Middle frontal gyrus (tissue), 1 donor: ENCODE data around the gene CACNA2D2.

Source experiments
- DNase-seq: peaks from one replicate; pipeline ENCODE4 v3.0.0-alpha.2; 2015; ENCODE audit warnings: low spot score; ENCODE audit errors: extremely low spot score

The CACNA2D2 gene

DNA sequence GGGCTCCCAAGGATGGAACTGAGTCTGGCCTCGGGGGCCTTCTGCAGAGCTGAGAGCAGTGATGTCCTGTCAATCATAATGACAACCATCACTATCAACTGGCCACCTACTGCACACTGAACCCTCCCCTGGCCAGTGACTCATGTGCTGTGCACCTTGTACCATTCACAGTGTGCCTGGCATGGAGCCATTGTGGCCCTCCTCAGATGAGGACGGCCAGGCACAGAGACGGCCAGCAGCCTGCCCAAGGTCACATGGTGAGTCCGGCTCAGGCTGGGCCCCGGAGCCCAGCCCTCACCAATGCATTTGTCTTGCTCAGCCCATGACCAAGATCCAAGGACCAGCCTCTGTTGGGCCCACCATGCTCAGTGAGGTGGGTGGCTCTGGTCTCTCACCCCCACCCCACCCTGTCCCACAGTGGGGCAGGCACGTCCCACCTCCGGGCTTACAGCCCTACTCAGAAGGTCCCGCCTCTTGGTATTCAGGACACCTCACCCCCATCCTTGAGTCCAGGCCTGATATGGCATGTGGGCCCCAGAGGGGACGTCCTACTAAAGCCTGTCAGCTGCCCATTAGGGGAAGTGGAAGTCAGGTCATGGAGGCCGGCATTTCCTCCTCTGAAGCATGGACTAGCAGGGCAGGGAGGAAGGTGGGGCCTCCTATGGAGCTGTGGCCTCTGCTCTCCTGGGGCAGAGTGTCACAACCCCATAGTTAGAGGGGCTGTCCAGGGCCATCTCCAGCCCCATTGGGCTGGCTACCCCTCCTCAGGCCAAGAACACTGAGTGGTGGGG lies 108.2 kb downstream of the CACNA2D2 start:
- no peak for DNase-seq

- DNase-seq, result no peak
Observed at GRCh38 chr3:50393061-50393460, 110.4 kb downstream of the CACNA2D2 start.

- no peak for DNase-seq
Observed at GRCh38 chr3:50392101-50392715, 111.2 kb downstream of the CACNA2D2 start.

DNA sequence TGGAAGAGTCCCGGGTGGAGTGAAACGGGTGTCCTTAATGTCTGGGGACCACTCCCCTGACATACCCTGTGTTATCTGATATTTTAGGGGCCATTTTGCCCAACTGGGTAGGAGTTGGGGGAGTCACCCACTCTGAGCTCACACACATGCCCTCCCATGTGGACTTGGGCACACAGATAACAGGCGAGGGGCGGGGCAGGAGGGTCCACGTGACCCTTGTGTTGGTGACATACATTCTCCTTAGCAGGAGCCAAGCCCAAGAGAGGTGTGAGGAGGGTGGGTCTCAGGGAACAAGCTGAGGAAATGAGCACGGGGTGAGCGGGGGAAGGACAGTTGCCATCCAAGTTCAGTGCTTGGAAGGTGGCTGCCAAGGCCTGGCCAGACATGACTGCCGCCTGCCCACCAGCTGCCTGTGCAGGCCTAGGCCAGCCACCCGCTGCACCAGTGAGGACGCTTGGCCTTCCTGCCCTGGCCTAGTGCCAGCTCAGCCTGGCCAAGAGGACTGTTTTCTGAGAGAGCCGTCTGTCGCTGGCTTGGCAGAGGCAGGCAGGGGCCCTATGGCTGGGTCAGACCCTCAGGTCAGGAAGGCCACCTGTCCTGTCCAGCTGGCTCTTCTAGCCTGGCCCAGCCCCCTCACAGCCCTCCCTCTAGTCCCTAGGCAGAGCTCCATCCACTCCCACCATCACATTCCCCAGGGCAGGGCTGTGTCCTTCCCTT lies 112.8 kb downstream of the CACNA2D2 start:
- DNase-seq, result no peak

GRCh38 chr3:50389414-50389767 lies 114.0 kb downstream of the CACNA2D2 start:
- DNase-seq, result no peak

- no peak for DNase-seq
Observed at GRCh38 chr3:50388720-50389413, 114.6 kb downstream of the CACNA2D2 start.

DNA sequence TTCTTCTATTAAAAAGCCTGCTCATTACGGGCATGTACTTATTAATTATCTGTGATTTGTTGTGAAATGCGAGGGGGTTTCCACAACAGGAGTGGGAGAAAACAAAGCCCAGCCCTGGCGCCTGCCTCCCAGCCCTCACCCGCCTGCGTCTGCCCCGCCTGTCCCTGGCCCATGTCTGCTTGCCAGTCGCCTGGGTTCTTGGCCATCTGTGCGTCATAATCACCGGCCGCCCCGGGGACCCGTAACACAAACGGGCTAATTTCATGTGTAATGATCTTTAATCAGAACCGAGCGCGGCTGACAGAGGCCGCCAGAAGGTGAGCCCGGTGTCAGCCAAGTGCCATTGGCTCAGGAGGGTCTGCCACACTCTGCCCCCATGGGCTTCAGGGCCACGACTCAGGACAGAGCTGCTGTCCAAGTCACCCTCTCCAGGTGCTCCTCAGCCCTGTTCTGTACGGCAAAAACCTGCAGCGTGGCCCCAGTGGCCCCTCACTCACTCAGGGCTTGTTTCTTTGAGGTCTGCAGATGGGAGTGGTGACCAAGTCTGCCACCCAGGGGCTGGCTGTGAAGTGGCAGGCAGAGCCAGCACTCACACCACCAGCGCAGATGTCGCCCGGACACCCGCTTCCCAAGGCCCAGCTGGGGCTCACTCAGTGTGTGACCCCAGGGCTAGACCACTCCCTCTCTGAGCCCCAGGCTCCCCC lies 115.3 kb downstream of the CACNA2D2 start:
- DNase-seq, result no peak

DNA sequence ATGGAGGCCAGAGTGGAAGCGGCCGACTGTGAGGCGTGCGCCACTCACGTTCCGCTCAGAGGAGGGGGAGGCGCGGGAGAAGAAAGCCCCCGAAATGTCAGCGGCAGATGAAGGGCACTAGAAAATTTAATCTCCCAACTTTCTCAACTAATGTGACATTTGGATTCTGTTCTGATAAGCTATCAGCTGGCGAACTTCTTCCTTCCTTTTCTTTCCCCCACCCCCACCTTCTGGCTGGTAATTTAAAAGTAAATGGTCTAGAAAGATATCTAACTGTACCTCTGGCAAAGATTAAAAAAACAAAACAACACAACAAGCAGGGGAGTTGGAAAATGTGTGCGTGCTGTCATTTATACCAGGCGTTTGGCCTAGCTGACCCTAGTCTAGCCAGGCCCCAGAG lies 117.7 kb downstream of the CACNA2D2 start:
- DNase-seq, result no peak

GRCh38 chr3:50383750-50384149 lies 119.7 kb downstream of the CACNA2D2 start:
- no peak for DNase-seq

GRCh38 chr3:50382722-50383121 lies 120.7 kb downstream of the CACNA2D2 start:
- no peak for DNase-seq

- no peak for DNase-seq
Observed at GRCh38 chr3:50381383-50381782, 122.1 kb downstream of the CACNA2D2 start.

DNA sequence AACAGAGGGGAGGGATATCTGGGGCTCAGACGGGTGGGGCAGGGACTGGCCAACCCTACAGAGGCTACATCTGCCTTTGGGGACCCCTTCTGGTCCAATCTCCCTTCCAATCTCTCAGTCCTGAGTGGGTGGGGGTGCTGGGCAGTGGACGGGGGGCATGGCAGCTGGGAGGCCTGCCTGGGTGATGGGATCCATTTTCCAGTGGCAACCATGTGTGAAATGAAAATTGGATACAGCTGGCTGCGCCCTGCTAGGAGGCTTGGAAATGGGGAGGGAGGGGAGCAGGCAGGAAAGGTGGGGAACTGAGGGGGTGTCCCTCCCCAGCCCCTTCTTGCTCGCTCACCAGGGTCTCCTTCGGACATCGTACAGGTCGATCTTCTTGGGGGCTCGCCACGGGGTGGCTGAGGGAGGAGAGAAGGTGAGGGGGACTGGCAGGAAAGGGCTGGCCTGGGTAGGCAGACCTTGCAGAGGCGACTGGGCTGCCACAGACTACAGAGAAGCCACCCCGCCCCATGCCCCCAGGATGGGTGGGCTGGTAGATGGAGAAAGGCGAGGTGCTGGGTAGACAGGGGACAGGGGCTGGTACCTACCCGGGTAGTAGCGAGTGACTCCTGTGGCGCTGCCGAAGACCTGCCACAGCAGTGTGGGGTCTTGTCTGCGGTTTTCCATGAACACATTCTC lies 122.9 kb downstream of the CACNA2D2 start:
- no peak for DNase-seq

DNA sequence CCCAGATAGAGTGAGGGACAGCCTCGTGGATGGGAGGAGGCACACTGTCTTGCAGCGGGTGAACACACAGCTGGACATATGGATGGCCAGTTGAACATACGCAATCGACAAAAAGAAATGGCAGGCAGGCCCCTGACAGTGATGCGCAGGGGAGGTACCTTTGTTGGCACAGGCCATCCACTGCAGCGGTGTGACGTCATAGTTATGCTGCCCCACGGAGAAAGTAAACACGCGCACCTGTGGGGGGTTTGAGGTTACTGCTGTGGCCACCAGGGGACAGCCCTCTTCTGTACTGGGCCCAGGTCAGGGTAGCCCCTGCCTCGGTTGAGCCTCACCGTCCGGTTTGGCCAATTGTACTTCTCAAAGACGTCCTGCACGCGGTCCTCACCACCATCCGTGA lies 124.7 kb downstream of the CACNA2D2 start:
- DNase-seq, result no peak

DNA sequence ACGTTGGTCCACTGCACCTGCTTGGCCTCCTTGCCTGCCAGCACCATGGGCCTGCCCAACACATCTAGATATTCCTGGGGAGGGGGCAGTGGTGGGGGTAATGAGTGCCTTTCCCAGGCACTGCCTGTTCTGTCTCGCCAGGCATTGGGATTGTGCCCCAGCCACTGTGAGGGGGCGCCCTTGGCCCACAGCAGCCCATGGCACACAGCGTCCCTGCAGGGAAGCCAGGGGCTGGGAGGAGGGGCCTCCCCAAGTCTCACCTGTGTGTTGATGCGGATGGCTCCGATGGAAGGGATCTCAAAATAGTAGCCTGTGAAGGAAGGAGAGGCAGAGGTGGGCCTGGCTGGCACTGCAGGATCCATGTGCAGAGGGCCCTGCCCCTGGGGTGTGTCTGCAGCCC lies 125.4 kb downstream of the CACNA2D2 start:
- no peak for DNase-seq

- no peak for DNase-seq
Observed at GRCh38 chr3:50375258-50375931, 128.0 kb downstream of the CACNA2D2 start.

- DNase-seq, result no peak
Observed at GRCh38 chr3:50374363-50375257, 128.8 kb downstream of the CACNA2D2 start.

DNA sequence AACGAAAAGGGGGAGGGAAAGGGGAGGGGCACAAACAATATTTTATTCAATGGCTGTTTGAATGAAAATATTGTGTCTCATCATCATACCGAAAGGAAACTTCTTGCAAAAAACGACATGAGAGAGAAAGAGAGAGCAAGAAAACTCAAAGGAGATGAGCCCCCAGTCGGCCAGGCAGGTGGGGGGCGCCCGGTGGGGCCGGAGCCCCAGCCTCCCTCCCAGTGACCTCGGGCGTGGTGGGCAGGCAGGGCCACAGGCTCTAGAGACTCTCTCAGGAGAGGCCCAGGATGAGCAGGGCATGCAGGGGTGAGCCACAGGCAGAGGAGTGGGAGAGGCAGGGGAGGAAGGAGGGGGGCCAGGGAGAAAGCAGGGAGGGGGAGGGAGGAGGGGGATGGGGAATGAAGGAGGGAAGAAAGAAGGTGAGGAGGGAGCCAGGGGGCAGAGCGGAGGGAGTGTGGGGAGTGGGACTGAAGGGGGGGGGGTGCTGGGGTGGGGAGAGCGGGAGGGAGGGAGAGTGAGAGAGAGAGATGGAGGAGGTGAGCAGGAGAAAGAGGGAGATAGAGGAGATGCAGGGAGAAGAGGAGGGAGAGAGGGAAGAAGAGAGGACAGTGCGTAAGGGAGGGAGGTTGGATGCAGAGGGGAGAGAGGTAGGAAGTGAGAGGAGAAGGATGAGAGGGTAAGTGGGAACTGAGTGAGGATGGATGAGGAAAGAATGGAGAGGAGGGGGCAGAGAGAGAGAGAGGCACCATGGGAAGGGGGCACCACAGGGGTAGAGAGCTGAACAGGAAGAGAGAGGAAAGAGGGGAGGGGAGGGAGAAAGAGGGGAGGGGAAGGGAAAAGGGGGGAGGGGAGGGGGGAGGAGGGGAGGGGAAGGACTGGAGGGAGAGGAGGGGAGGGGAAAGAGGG lies 130.0 kb downstream of the CACNA2D2 start:
- DNase-seq, result no peak

DNA sequence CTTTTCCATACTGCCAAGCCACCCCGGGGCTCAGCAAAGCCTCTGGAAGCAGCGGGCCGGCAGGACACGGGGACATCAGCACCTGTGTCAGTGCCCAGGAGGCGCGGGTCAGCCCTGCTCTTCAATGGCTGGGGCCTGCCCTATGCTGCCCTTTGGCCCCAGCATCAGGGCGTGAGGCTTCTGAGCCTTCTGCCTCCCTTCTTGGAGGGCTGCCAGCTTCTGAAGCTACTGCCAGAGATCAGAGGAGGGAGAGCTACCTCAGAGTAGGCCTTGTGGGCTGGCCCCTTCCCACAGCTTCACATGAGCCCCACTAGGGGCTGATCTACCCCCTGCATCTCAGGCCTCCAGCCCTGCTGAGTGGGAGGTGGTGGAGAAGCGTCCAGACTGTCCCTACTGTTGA lies 131.1 kb downstream of the CACNA2D2 start:
- no peak for DNase-seq
